ACC112 (cell line): ENCODE measurements around the gene GRIP2.
"Not testable (repeated sequence)": the region's sequence is repeated elsewhere in the genome, so short reads cannot be mapped to it uniquely, and the experiment has no call there.

Experiments
- H2AFZ ChIP-seq: fragments of 200-600 bp; sonication (generic); one replicate; pipeline ENCODE4 v1.6.0; 2017; ENCODE audit warnings: antibody characterized with exemption, low read length; ENCODE audit not compliant: unreplicated experiment
- H3K27ac ChIP-seq: fragments of 200-600 bp; sonication (generic); 2 replicates; pipeline ENCODE4 v1.5.1; 2014; ENCODE audit warnings: low read depth, mild to moderate bottlenecking, antibody characterized with exemption, low read length, moderate library complexity
- H3K27me3 ChIP-seq: fragments of 200-600 bp; sonication (generic); 2 replicates; pipeline ENCODE4 v1.6.1; 2014; ENCODE audit warnings: mild to moderate bottlenecking, antibody characterized with exemption, low read length, moderate library complexity, mixed read lengths; ENCODE audit not compliant: insufficient read depth
- H3K36me3 ChIP-seq: fragments of 200-600 bp; sonication (generic); 2 replicates; pipeline ENCODE4 v1.6.1; 2016; ENCODE audit warnings: mild to moderate bottlenecking, antibody characterized with exemption, low read length, moderate library complexity, mixed read lengths; ENCODE audit not compliant: insufficient read depth
- H3K4me1 ChIP-seq: fragments of 200-600 bp; sonication (generic); one replicate; pipeline ENCODE4 v1.6.1; 2016; ENCODE audit warnings: low read length, mixed read lengths; ENCODE audit not compliant: insufficient read depth, unreplicated experiment, control insufficient read depth
- H3K4me3 ChIP-seq: fragments of 200-600 bp; sonication (generic); 2 replicates; pipeline ENCODE4 v1.5.1; 2014; ENCODE audit warnings: mild to moderate bottlenecking, low read depth, low read length
- H3K79me2 ChIP-seq: fragments of 200-600 bp; sonication (generic); one replicate; pipeline ENCODE4 v1.6.0; 2016; ENCODE audit warnings: low read length; ENCODE audit not compliant: control insufficient read depth, unreplicated experiment, insufficient read depth

Gene GRIP2

DNA sequence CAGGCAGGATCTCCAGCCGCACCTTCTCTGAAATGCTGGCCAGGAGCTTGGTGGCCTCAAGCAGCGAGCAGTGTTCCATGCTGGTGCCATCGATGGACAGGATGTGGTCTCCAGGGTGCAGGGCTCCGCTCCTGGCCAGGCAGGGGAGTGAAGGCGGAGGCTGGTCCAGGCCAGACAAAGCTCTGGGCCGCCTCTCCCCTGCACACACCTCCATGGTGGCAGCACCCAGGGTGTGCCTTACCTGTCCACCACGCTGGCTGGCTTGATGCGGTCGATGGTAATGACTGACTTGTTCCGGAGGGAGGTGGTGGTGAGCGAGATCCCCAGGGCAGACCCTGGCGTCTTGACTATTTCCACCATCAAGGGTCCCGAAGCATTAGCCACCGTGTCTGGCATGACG lies 20.0 kb downstream of the GRIP2 start:
- Histone ChIP-seq H3K27ac (no peak overlapping the region), H3K4me1 (no peaks in the 10 kb centered on the region), H3K79me2 (no peaks in the 10 kb centered on the region), H3K4me3 (no peak overlapping the region), H2AFZ (no peak overlapping the region), H3K27me3 (no peaks in the 10 kb centered on the region; the same call in 1 of the 2 replicates), H3K36me3 (no peaks in the 10 kb centered on the region)

DNA sequence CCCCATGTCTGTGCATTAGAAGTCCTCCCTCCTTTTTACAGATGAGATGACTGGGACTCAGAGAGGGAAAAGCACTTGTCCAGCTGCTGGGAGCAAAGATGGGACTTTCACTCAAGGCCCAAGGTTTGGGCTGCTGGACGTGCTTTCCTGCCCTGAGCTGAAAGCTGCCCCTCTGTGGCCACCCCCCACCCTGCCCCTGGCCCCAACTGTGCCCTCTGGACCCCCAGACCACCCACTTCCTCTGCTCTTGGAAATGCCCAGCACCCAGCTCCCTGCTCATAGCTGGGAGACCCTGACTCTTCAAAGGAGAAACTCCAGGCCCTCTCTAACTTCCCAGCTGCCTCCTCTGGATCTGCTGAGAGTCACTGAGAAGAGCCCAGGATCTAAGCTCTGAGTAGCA lies 20.7 kb downstream of the GRIP2 start:
- H3K27me3 ChIP-seq = no peaks in the 10 kb centered on the region; the same call in 1 of the 2 replicates
- no peaks in the 10 kb centered on the region for H3K4me1 ChIP-seq
- H2AFZ ChIP-seq = no peak overlapping the region
- H3K79me2 ChIP-seq = no peaks in the 10 kb centered on the region
- H3K27ac ChIP-seq = no peak overlapping the region
- no peaks in the 10 kb centered on the region for H3K36me3 ChIP-seq
- no peak overlapping the region for H3K4me3 ChIP-seq

DNA sequence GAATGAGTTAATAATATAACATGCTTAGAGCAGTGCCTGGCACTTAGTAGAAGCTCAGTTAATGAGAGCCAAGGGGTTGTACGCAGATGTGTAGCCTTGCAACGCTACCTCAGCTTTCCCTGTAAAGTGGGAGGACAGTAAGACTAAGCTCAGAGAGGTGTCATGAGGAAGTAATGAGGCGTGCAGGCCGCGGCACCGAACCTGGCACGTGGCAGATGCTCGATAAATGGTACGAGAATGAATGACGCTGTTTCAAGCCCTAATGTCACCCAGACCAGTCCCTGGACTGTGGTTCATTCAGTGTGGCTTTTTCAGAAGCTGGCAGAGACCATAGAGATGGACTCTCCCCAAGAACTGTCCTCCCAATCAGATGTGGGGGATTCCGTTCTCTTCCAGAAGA lies 21.2 kb downstream of the GRIP2 start:
- H3K79me2 ChIP-seq = no peaks in the 10 kb centered on the region
- no peaks in the 10 kb centered on the region; the same call in 1 of the 2 replicates for H3K27me3 ChIP-seq
- H2AFZ ChIP-seq = no peak overlapping the region
- no peak overlapping the region for H3K4me3 ChIP-seq
- H3K36me3 ChIP-seq = no peaks in the 10 kb centered on the region
- no peaks in the 10 kb centered on the region for H3K4me1 ChIP-seq
- H3K27ac ChIP-seq = no peak overlapping the region

DNA sequence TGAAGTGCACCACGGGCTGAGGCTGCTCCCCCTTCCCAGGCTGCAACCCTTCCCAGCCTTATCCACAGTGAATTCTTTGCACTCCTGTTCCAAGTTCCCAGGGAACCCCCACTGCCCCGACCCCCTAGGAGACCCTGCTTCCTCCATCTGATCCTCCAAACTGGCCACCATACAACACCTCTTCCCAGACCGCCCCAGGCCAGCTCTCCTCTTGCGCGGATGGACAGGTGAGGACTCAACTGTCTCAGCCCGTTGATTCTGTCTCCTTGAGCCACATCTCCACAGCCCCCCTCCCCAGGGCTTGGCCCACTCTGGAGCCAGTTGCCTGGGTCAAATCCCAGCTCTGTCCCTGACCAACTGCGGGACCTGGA lies 21.7 kb downstream of the GRIP2 start:
- Histone ChIP-seq H2AFZ (no peak overlapping the region), H3K36me3 (no peaks in the 10 kb centered on the region), H3K27me3 (no peaks in the 10 kb centered on the region; the same call in 1 of the 2 replicates), H3K27ac (no peak overlapping the region), H3K79me2 (no peaks in the 10 kb centered on the region), H3K4me3 (no peak overlapping the region), H3K4me1 (no peaks in the 10 kb centered on the region)

DNA sequence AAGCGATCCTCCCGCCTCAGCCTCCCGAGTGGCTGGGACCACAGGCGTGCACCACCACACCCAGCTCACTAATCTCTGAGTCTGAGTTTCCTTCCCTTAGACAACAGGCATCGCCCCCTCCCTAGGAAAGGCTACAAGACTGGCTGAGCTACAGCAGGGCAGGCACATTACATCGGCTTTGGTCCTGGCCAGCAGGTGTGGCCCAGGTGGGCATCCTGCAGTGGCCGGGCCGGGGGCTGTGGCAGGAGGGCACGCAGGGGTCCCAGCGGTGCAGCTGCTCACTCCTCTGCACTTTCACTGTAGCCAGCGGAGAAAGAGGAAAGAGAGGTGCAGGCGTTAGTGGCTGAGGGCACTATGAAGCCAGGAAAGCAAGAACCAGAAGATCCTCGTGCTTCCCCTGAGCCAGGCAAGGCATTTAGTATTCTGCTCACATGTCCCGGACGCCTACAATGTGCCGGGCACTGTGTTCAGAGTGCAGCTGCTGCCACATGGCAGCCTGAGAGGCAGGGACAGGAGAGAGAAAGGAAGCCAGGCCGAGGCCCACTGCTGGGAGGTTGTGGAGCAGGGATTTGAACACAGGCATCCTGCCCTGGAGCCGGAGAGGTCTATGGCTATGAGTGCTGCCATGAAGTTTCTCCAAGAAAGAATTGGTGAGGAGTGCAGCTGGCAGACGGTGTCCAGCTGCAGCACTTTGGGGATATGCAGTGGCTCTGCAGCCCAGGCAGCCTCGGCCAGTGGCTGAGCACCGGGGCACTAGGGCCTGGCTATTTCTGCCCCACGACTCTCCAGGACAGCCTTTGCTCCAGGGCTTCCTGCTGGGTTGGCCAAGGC lies 22.3 kb downstream of the GRIP2 start:
- H3K27ac ChIP-seq = no peak overlapping the region
- no peaks in the 10 kb centered on the region for H3K79me2 ChIP-seq
- no peaks in the 10 kb centered on the region for H3K4me1 ChIP-seq
- H3K4me3 ChIP-seq = no peak overlapping the region
- no peak overlapping the region for H2AFZ ChIP-seq
- H3K27me3 ChIP-seq = no peaks in the 10 kb centered on the region; the same call in 1 of the 2 replicates
- no peaks in the 10 kb centered on the region for H3K36me3 ChIP-seq

DNA sequence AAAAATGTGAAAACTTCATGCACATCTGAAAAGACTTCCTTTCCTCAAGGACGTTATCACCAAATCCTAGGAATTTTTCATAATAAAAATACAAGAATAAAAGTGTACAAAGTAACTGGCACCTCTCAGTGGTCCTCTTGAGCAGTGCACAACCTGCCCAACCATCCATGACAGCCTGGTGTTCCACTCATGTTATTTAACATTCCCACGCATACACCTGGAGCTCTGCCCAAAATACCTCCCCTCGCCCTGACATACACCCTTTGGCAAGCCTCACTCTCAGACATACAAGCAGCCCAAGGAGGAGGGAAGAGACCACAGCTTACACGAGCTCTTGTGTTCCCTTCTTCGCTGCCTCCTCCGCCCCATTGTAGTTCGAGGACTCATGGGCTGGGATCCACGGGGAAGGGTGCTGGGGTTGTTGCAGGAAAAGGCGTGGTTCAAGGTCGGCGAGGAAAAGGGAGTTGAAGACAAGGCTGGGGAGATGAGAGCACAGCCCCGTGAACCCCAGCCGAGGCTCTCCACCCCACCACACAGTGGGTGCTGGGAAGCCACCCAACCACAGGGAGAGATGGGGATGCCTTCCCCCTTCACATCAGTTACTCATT lies 23.3 kb downstream of the GRIP2 start:
- no peaks in the 10 kb centered on the region for H3K4me1 ChIP-seq
- H3K36me3 ChIP-seq = no peaks in the 10 kb centered on the region
- no peak overlapping the region for H3K4me3 ChIP-seq
- no peaks in the 10 kb centered on the region; the same call in 1 of the 2 replicates for H3K27me3 ChIP-seq
- H2AFZ ChIP-seq = no peak overlapping the region
- no peaks in the 10 kb centered on the region for H3K79me2 ChIP-seq
- no peak overlapping the region for H3K27ac ChIP-seq

DNA sequence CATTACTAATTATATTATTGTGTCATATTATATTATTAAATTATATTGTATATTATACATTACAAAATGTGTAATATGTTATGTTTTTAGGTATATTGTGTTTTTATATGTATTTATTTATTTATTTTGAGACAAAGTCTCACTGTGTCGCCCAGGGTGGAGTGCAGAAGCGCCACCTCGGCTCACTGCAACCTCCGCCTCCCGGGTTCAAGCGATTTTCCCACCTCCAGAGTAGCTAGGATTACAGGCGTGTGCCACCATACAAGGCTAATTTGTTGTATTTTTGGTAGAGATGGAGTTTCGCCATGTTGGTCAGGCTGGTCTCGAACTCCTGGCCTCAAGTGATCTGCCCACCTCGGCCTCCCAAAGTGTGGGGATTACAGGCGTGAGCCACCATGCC lies 24.6 kb downstream of the GRIP2 start:
- H2AFZ ChIP-seq = not testable (repeated sequence)

DNA sequence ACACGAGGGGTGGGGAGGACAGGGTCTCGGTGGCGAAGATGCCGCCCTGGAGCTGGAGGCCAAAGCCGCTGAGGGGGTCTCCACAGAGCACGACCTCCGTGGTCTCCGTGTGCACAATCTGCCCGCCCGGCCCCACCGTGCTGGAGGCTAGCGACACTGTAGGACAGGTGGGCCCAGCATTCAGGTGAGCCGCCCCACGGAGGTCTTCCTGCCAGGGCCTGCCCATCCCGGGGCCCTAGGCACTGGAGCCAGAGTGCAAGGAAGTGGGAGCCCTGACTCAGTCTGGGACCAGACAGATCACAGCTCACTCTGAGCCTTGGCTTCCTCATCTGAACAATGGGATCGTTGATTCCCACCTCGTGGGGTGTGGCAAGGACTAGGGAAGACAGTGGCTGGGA lies 25.8 kb downstream of the GRIP2 start:
- Histone ChIP-seq H3K27ac (no peak overlapping the region), H3K4me1 (no peaks in the 10 kb centered on the region), H2AFZ (no peak overlapping the region), H3K79me2 (no peaks in the 10 kb centered on the region), H3K36me3 (no peaks in the 10 kb centered on the region), H3K27me3 (no peaks in the 10 kb centered on the region), H3K4me3 (no peak overlapping the region)

More for the DNA sequence above, 24.6 kb downstream of the GRIP2 start:
- not testable (repeated sequence) for H3K36me3 ChIP-seq, H3K4me1 ChIP-seq, H3K27ac ChIP-seq, H3K79me2 ChIP-seq, H3K4me3 ChIP-seq, H3K27me3 ChIP-seq

DNA sequence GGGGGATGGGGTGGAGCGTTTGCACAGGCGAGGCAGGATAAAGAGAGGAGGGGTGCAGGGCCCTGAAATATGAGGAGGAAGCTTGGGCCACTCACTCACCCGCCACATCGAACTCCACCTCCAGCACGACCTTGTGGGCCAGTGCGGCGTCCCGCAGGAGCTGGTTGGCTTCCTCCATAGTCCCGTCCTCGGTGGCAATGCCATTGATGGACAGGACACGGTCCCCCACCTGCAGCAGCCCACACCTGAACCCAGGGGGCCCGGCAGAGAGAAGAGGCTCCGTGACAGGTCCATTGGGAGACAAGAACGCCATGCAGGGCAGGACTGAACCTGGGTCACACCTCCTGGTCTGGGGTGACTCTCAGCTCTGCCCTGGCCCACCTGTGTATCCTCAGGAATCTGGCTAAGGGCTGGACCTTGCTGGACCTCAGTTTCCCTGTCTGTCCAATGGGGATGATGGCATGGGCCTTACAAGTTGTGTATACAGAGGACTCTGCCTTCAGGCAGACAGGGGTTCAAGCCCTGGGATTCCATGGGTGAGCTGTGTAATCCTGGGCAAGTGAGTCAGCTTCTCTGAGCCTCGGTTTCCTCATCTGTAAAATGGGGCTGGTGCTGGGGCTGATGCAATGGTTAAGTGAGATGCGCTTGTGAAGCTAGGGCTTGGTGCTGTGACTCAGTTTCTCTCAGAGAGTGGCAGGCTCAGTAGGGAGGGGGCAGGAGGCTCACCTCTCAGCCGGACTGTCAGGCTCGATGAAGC lies 26.4 kb downstream of the GRIP2 start:
- Histone ChIP-seq H2AFZ (no peak overlapping the region), H3K4me3 (no peak overlapping the region), H3K4me1 (no peaks in the 10 kb centered on the region), H3K79me2 (no peaks in the 10 kb centered on the region), H3K27ac (no peak overlapping the region), H3K27me3 (no peaks in the 10 kb centered on the region), H3K36me3 (no peaks in the 10 kb centered on the region)

DNA sequence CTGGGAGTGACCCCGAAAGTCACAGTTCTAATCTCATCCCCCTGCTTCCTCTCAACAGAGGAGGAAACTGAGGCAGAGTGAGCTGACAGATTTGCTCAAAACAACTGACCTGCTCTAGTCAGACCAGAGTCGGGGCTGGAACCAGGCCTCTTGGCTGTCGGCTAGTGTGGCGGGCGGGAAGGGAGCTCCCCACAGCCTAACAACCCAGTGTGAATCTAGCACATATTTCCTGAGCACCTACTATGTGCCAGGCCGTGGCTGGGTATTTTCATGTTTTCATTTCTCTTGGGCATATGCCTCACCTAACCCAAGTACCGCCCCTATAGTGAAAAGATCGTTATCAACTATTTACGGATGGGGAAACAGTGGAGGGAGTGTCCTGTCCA lies 27.2 kb downstream of the GRIP2 start:
- no peak overlapping the region for H3K4me3 ChIP-seq

More for the DNA sequence above, 27.2 kb downstream of the GRIP2 start:
- Histone ChIP-seq H3K4me1 (no peaks in the 10 kb centered on the region), H3K36me3 (no peaks in the 10 kb centered on the region), H3K79me2 (no peaks in the 10 kb centered on the region), H3K27ac (no peak overlapping the region), H2AFZ (no peak overlapping the region), H3K27me3 (no peaks in the 10 kb centered on the region)
